GM12878 (cell line): ENCODE measurements around the gene CD53. TPM values are rescaled to one million over a fixed set of nuclear protein-coding genes. Genes with fewer than 3 reads are reported as not detected.
A peak's percentile ranks its signal among the peaks of the same experiment; 100 is the strongest.

Source experiments
- ATAC-seq: fragments of 200-7000 bp; cut with Tn5 transposase; 3 replicates; pipeline ENCODE4 v1.9.1; 2020; ENCODE audit warnings: mild to moderate bottlenecking, moderate library complexity
- BruUV-seq: library from RNA; stranded (reverse); fragments of 400-500 nt; replicated peaks from 2 replicates; lab custom pipeline; 2021; lab: Mats Ljungman, UMichigan
- CTCF ChIA-PET: fragments of 300-600 bp; sonication (Branson Sonifier 250); formaldehyde crosslinking; extraction: SDS; loops from one replicate; lab custom pipeline; 2021; ENCODE audit warnings: inconsistent platforms; lab: Yijun Ruan, JAX
- POLR2A ChIA-PET: fragments of 350-600 bp; formaldehyde crosslinking; extraction: SDS; loops from one replicate; lab custom pipeline; 2021; ENCODE audit warnings: inconsistent platforms; lab: Charles Lee
- RAD21 ChIA-PET: fragments of 300-600 bp; sonication (Branson Sonifier 250); formaldehyde crosslinking; loops from one replicate; lab custom pipeline; 2023; ENCODE audit warnings: antibody characterized with exemption; ENCODE audit not compliant: unreplicated experiment; lab: Charles Lee
- SMC1A ChIA-PET: fragments of 300-600 bp; sonication (Branson Sonifier 250); formaldehyde crosslinking; loops from one replicate; lab custom pipeline; 2023; ENCODE audit not compliant: unreplicated experiment, uncharacterized antibody; lab: Charles Lee
- DNase-seq: peaks from one replicate; pipeline ENCODE4 v3.0.0-alpha.2; 2011; ENCODE audit warnings: low read depth, low spot score
- FAIRE-seq: peaks from 3 replicates; lab custom pipeline; 2011; peaks lifted over from hg19 to GRCh38; lab: Jason Lieb, UNC
- H2AFZ ChIP-seq: 2 replicates; pipeline ENCODE4 v1.6.0; 2011; ENCODE audit warnings: low read depth, low read length, control low read depth; ENCODE audit not compliant: control insufficient read depth
- H3K27ac ChIP-seq: 2 replicates; pipeline ENCODE4 v1.5.1; 2011; ENCODE audit warnings: control low read depth; ENCODE audit not compliant: control insufficient read depth, insufficient read depth
- H3K27me3 ChIP-seq, 2 experiments: replicated peaks in 1 of 2; 2 replicates each; pipeline versions ENCODE4 v1.6.0 to v1.6.1; 2011; ENCODE audit warnings: low read length in 1 of 2; ENCODE audit not compliant: control insufficient read depth in 2 of 2, insufficient read depth in 2 of 2
- H3K36me3 ChIP-seq, 2 experiments: 2 replicates each; pipeline ENCODE4 v1.5.1; 2011; ENCODE audit warnings: low read length in 1 of 2; ENCODE audit not compliant: control insufficient read depth in 2 of 2, insufficient read depth in 2 of 2
- H3K4me1 ChIP-seq: 2 replicates; pipeline ENCODE4 v1.6.1; 2011; ENCODE audit warnings: mild to moderate bottlenecking, low read length, moderate library complexity, mixed read lengths; ENCODE audit not compliant: control insufficient read depth, insufficient read depth
- H3K4me2 ChIP-seq: 2 replicates; pipeline ENCODE4 v1.6.0; 2011; ENCODE audit warnings: control low read depth; ENCODE audit not compliant: control insufficient read depth, insufficient read depth
- H3K4me3 ChIP-seq: fragments of 200-600 bp; sonication (generic); 2 replicates; pipeline ENCODE4 v1.5.1; 2016
- H3K79me2 ChIP-seq: 2 replicates; pipeline ENCODE4 v1.6.0; 2011; ENCODE audit warnings: low read length; ENCODE audit not compliant: control insufficient read depth, insufficient read depth
- H3K9ac ChIP-seq: 2 replicates; pipeline ENCODE4 v1.8.0; 2011; ENCODE audit warnings: low read length, control low read depth, mixed read lengths; ENCODE audit not compliant: control insufficient read depth, insufficient read depth
- H3K9me3 ChIP-seq: replicated peaks from 3 replicates; pipeline ENCODE4 v1.5.1; 2011; ENCODE audit warnings: mild to moderate bottlenecking, low read length; ENCODE audit not compliant: control insufficient read depth, insufficient read depth
- H4K20me1 ChIP-seq: 2 replicates; pipeline ENCODE4 v1.6.0; 2011; ENCODE audit not compliant: control insufficient read depth, insufficient read depth
- CREM ChIP-seq: IDR thresholded peaks from 2 replicates; pipeline ENCODE4 v1.6.1; 2014; ENCODE audit warnings: antibody characterized with exemption, low read depth
- ESRRA ChIP-seq: IDR thresholded peaks from 2 replicates; pipeline ENCODE4 v1.6.1; 2012; ENCODE audit warnings: mild to moderate bottlenecking, low read length, improper control_type of control experiment
- FOXM1 ChIP-seq: IDR thresholded peaks from 2 replicates; pipeline ENCODE4 v1.6.1; 2012; ENCODE audit warnings: low read depth, mild to moderate bottlenecking, inconsistent platforms, low read length, moderate library complexity
- GABPA ChIP-seq: IDR thresholded peaks from 2 replicates; pipeline ENCODE4 v1.6.1; 2014; ENCODE audit warnings: antibody characterized with exemption, low read depth, mild to moderate bottlenecking, inconsistent platforms
- HDGF ChIP-seq: fragments of 450-650 bp; IDR thresholded peaks from 2 replicates; pipeline ENCODE4 v1.6.1; 2016; ENCODE audit warnings: antibody characterized with exemption
- IKZF2 ChIP-seq, 2 experiments: fragments of 450-650 bp; IDR thresholded peaks; 2 replicates each; pipeline ENCODE4 v1.6.1; 2017; ENCODE audit warnings: mild to moderate bottlenecking in 2 of 2, moderate library complexity in 2 of 2
- NFYA ChIP-seq: IDR thresholded peaks from 2 replicates; pipeline ENCODE4 v1.6.1; 2011; ENCODE audit warnings: low read depth, mild to moderate bottlenecking, low read length, improper control_type of control experiment, borderline replicate concordance
- NFYB ChIP-seq: IDR thresholded peaks from 2 replicates; pipeline ENCODE4 v1.6.1; 2011; ENCODE audit warnings: low read depth, mild to moderate bottlenecking, low read length, improper control_type of control experiment, moderate library complexity; ENCODE audit not compliant: insufficient read depth
- NRF1 ChIP-seq: conservative IDR thresholded peaks from 2 replicates; pipeline ENCODE4 v1.6.1; 2011; ENCODE audit warnings: mild to moderate bottlenecking, low read depth, low read length, improper control_type of control experiment
- POU2F2 ChIP-seq: IDR thresholded peaks from 3 replicates; pipeline ENCODE4 v1.6.1; 2011; ENCODE audit warnings: low read depth, mild to moderate bottlenecking, low read length, borderline replicate concordance
- SMAD1 ChIP-seq: fragments of 450-650 bp; IDR thresholded peaks from 2 replicates; pipeline ENCODE4 v1.6.1; 2018; ENCODE audit warnings: mild to moderate bottlenecking, low read depth; ENCODE audit not compliant: partially characterized antibody
- SREBF1 ChIP-seq: IDR thresholded peaks from 2 replicates; pipeline ENCODE4 v1.6.1; 2012; ENCODE audit warnings: mild to moderate bottlenecking, low read length
- SUPT20H ChIP-seq: IDR thresholded peaks from 2 replicates; pipeline ENCODE4 v1.6.1; 2011; ENCODE audit warnings: low read depth, mild to moderate bottlenecking, low read length, moderate library complexity, borderline replicate concordance; ENCODE audit not compliant: control insufficient read depth
- SUZ12 ChIP-seq: fragments of 200-600 bp; sonication (generic); IDR thresholded peaks from one replicate; pipeline ENCODE4 v1.6.1; 2018; ENCODE audit warnings: antibody characterized with exemption, mild to moderate bottlenecking; ENCODE audit not compliant: unreplicated experiment
- TARDBP ChIP-seq: IDR thresholded peaks from 2 replicates; pipeline ENCODE4 v1.6.1; 2016; ENCODE audit warnings: borderline replicate concordance
- ZSCAN29 ChIP-seq: fragments of 450-650 bp; IDR thresholded peaks from 2 replicates; pipeline ENCODE4 v1.6.1; 2017; ENCODE audit warnings: mild to moderate bottlenecking, moderate library complexity
- WGBS: methylation state at CpG from one replicate; pipeline ENCODE4 v1.1.6; 2016; ENCODE audit warnings: low lambda C conversion rate; ENCODE audit not compliant: insufficient replicate concordance, insufficient coverage; ENCODE audit errors: missing lambda C conversion rate; 5-methylcytosine and 5-hydroxymethylcytosine counted together
- in situ Hi-C: fragments of 300-500 bp; cut with MboI; formaldehyde crosslinking; loops from 9 replicates; pipeline ENCODE4 v1.14.3; 2018; ENCODE audit warnings: mixed read lengths
- intact Hi-C: fragments of 100-400 bp; cut with micrococcal nuclease; formaldehyde crosslinking; loops from one replicate; pipeline ENCODE4 v1.14.2; 2022; ENCODE audit not compliant: unreplicated experiment
- polyA plus RNA-seq, 11 experiments: library from polyadenylated mRNA; depleted of rRNA in 4 of 11; unstranded in 6 of 11; stranded (reverse) in 5 of 11; fragments of >200 nt; fragmentation: Nextera tagmentation in 4 of 11; fragmentation: Illumina TruSeq in 1 of 11; extraction: Ambion mirVana in 4 of 11; extraction: Trizol in 1 of 11; gene quantifications; 1 replicate in 1 of 11; 2 replicates in 10 of 11; pipeline versions ENCODE4 v1.2.1 to v1.2.3, GENCODE V29; 2011 to 2016; ENCODE audit warnings: inconsistent platforms in 2 of 11, missing spikeins in 2 of 11, low read depth in 1 of 11
- total RNA-seq, 4 experiments: library from RNA; depleted of rRNA in 3 of 4; stranded (reverse); fragments of >200 nt in 3 of 4; fragmentation: Illumina TruSeq in 1 of 4; extraction: Trizol in 1 of 4; gene quantifications; 2 replicates each; pipeline versions ENCODE4 v1.2.1 to v1.2.3, GENCODE V29; 2013 to 2021
- TF ChIP-seq, protein P1 (sequence below): fragments of 450-650 bp; IDR thresholded peaks from 2 replicates; pipeline ENCODE4 v1.6.1; 2017; ENCODE audit warnings: borderline replicate concordance
- TF ChIP-seq, protein P2 (sequence below): fragments of 150-350 bp; IDR thresholded peaks from 2 replicates; pipeline ENCODE4 v1.6.1; 2016; ENCODE audit warnings: low read depth, low read length

The CD53 gene
- total and polyA plus RNA-seq, 10 of the 15 experiments (the other 5 are each of a cell fraction or from before 2014, with no cell fraction given), result 350 to 1,389 (median 538) TPM

DNA sequence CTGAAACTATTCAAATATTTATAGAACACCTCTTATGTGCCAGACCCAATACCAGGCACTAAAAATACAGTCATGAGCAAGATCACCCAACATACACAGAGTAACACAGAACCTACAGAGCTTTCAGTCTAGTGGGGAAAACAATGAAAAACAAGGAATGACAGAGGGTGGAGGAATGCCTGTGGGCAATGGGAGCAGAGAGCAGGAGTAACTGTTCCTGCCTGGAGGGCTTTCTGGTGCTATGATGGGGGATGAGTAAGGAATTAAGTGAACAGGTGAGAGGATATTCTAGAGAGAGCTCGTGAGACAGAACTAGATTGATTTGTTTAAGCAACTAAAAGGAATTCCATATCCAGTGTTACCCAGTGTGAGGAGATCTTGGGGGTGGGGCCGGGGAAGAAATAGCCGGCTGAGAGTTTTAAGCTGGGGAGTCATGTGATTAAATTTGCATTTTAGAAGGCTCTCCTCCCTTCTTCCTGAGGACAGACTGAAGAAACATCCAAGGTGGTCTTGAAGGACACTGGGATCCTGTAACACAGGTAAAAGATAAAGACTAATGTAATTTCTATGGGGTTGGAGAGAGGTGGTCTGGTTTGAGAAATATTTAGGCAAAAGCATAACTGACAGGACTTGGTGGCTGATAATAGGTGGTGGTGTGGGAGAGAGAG, 2.1 kb upstream of the CD53 start:
- H3K79me2 ChIP-seq, result peaks cover 57% of the 10 kb centered on the region
- in situ Hi-C loops (no loop called here), intact Hi-C loops (loop anchor here (5.0 to 10.0 kb wide), 5 partner anchors 84 to 346 kb away; partner anchors contain the start of genes CEPT1, DENND2D and DRAM2)
- H4K20me1 ChIP-seq, result no peaks in the 10 kb centered on the region
- ChIA-PET RAD21 (interaction anchor here (1.1 to 4.3 kb wide), 7 partner anchors 8 to 349 kb away, joined by 3 to 28 read pairs (median 4); no protein-coding TSS in a partner anchor), SMC1A (interaction anchor here (0.7 to 3.5 kb wide), 17 partner anchors 9 to 352 kb away, joined by 3 to 27 read pairs (median 3); partner anchors contain the start of gene LRIF1), CTCF (interaction anchor here (0.8 to 2.6 kb wide), 9 partner anchors 8 to 351 kb away, joined by 3 to 10 read pairs (median 4); no protein-coding TSS in a partner anchor), POLR2A (interaction anchor here (0.6 to 2.2 kb wide), 8 partner anchors 9 to 851 kb away, joined by 3 to 11 read pairs (median 4); partner anchors contain the start of genes CEPT1, DRAM2 and LRIF1)
- FAIRE-seq, result no peak
- peaks cover 0 to 8% of the 10 kb centered on the region in 2 experiments; a peak in 1 of 4 replicates for H3K36me3 ChIP-seq
- peak overlapping the region; percentile 89 for H3K9ac ChIP-seq
- peaks cover 6% of the 10 kb centered on the region; the same call in 1 of the 2 replicates for H3K4me1 ChIP-seq
- DNase-seq, result no peak
- ATAC-seq, result no peak
- H2AFZ ChIP-seq, result peak overlapping the region; percentile 71
- peak overlapping the region; percentile 77 for H3K4me2 ChIP-seq
- peak overlapping the region; percentile 98 for H3K27ac ChIP-seq
- no peaks in the 10 kb centered on the region for H3K27me3 ChIP-seq
- no peaks in the 10 kb centered on the region; the same call in 1 of the 3 replicates for H3K9me3 ChIP-seq
- 0% methylated on average over 3 of the region's 3 CpGs for WGBS
- H3K4me3 ChIP-seq, result peak overlapping the region; percentile 88
- BruUV-seq, result no TSS peak
- TF ChIP-seq, protein P1, sequence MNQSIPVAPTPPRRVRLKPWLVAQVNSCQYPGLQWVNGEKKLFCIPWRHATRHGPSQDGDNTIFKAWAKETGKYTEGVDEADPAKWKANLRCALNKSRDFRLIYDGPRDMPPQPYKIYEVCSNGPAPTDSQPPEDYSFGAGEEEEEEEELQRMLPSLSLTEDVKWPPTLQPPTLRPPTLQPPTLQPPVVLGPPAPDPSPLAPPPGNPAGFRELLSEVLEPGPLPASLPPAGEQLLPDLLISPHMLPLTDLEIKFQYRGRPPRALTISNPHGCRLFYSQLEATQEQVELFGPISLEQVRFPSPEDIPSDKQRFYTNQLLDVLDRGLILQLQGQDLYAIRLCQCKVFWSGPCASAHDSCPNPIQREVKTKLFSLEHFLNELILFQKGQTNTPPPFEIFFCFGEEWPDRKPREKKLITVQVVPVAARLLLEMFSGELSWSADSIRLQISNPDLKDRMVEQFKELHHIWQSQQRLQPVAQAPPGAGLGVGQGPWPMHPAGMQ, result no peak
- TF ChIP-seq IKZF2 (IDR thresholded peaks at IDR 0.05), result no peak
- no peak for TF ChIP-seq SUZ12
- TF ChIP-seq ESRRA, result no peak
- TF ChIP-seq NRF1, result no peak
- no peak for TF ChIP-seq ZSCAN29
- TF ChIP-seq GABPA, result no peak
- TF ChIP-seq FOXM1, result no peak
- TF ChIP-seq, protein P2, sequence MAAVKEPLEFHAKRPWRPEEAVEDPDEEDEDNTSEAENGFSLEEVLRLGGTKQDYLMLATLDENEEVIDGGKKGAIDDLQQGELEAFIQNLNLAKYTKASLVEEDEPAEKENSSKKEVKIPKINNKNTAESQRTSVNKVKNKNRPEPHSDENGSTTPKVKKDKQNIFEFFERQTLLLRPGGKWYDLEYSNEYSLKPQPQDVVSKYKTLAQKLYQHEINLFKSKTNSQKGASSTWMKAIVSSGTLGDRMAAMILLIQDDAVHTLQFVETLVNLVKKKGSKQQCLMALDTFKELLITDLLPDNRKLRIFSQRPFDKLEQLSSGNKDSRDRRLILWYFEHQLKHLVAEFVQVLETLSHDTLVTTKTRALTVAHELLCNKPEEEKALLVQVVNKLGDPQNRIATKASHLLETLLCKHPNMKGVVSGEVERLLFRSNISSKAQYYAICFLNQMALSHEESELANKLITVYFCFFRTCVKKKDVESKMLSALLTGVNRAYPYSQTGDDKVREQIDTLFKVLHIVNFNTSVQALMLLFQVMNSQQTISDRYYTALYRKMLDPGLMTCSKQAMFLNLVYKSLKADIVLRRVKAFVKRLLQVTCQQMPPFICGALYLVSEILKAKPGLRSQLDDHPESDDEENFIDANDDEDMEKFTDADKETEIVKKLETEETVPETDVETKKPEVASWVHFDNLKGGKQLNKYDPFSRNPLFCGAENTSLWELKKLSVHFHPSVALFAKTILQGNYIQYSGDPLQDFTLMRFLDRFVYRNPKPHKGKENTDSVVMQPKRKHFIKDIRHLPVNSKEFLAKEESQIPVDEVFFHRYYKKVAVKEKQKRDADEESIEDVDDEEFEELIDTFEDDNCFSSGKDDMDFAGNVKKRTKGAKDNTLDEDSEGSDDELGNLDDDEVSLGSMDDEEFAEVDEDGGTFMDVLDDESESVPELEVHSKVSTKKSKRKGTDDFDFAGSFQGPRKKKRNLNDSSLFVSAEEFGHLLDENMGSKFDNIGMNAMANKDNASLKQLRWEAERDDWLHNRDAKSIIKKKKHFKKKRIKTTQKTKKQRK, result no peak
- TF ChIP-seq POU2F2, result peak; percentile 64; the same call in 1 of the 3 replicates
- TF ChIP-seq SUPT20H, result no peak
- no peak for TF ChIP-seq NFYA
- no peak for TF ChIP-seq CREM
- peak; percentile 29; the same call in 1 of the 2 replicates for TF ChIP-seq HDGF
- TF ChIP-seq NFYB, result no peak
- no peak for TF ChIP-seq TARDBP
- TF ChIP-seq SMAD1, result no peak
- no peak for TF ChIP-seq SREBF1
